ENCODE results near the gene LIMCH1. TPM values are rescaled to one million over a fixed set of nuclear protein-coding genes. Genes with fewer than 3 reads are reported as not detected.

Gene LIMCH1
- total RNA-seq, 1 donor from 2014 or later, result 53.8 TPM

DNA sequence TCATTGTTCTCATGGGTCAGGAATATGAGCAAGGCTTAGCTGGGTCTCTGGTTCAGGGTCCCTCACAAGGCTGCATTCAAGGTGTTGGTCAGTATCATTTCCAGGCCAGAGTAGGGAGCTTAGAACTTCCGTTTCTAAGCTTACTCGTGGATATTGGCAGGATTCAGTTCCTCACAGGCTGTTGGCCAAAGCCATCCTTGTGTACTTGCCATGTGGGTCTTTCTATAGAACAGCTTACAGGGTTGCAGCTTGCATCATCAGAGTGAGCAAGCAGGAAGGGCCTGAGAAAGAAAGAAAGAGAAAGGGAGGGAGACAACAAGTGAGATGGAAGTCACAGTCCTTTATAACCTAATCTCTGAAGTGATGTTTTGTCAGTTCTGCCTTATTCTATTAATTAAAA lies 5.1 kb upstream of the LIMCH1 start:
- DNase-seq, result peak; percentile 21

GRCh38 chr4:41533680-41534079 lies 4.3 kb upstream of the LIMCH1 start:
- DNase-seq, result no peak

DNA sequence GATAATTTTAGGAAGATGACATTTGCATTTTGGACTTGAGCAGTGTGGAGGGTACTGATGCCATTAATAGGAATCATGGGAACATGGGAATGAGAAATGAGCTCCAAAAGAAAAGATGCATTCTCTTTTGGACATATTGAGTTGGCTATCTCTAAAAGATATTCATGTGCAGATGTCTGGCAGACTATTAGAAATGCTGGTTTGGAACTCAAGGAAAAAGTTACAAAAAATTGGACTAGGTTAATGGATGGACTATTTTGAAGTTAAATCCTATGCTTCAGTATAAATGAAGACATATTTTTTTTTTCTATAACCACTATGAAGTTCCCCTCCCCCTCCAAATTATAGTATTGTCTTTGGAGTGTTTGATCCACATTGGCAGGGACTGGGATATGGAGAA lies 3.6 kb upstream of the LIMCH1 start:
- no peak for DNase-seq

GRCh38 chr4:41535911-41536371 lies 2.0 kb upstream of the LIMCH1 start:
- DNase-seq, result peak; percentile 92

DNA sequence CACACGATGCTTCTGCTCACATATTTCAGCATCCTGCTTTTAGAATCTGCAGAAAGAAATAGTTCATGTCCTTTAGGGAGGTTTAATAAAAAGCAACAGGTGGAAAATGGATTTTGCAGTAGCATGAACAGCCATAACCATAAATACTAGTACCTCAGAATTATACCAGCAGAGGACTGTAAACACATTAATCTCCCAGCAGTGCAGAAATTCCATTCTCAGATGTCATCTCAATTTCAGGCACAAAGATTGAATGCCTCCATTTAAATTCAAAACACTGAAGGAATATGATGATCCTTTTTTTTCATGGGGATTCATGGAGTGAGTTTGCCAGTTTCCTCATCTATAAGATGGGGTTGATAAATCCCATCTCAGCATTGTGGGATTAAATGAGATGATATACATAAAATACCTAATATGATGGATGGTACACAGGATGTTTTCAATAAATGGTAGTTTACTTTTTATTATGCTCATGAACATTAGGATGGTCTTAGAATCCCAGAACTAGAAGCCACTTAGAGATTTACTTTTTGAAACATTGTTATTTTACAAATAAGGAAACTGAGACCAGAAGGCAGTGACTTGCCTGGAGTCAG lies 566 bp upstream of the LIMCH1 start:
- DNase-seq, result peak; percentile 21

DNA sequence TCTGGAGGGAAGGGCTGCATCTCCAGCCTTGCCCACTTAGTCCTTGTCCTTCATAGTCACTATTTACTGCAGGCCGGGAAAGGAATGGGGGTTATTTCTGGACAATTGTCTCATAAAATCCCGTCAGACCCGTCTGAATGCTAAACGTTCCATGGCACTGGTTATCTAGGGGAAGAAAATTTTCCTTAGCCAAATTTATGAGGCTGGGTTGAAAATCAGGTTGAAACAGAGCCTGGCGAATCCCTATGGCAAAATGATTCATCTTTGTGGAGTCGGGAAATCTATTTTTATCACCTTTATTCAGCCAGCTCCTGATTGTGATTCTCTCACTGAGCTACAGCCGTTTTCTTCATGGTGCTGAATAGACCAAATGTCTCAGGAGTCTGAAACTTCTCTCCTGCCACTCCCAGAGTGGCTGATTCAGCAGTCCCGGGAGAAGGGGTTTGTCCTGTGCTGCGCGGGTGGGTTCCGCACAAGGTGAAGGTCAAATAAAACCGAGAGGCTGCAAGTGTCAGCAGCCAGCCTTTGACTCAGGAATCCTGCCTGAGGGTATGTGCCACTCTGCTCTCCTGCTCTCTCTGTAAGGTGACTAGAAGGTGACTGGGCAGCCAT lies 1.0 kb downstream of the LIMCH1 start:
- peak; percentile 71 for DNase-seq

- peak; percentile 10 for DNase-seq
These were observed 1.8 kb downstream of the LIMCH1 start for GRCh38 chr4:41539711-41540110.

DNA sequence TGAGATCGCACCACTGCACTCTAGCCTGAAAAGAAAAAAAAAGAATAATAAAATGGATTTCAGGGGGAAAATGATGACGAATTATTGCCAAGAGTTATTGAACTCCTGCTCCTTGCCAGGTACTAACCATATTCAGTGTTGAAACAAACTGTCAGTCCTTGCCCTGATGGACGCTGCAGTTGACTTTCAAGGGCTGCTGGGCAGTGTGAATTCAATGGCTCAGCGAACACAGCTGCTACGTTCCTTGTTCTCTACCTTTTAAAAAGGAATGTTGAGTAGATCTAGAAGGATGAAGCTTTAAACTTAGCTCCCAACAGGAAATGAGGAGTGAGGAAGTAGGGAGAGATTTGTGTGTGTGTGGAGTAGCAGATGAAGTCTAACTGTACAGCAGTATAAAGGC lies 2.7 kb downstream of the LIMCH1 start:
- DNase-seq, result no peak

GRCh38 chr4:41541687-41542094 lies 3.7 kb downstream of the LIMCH1 start:
- no peak for DNase-seq

DNA sequence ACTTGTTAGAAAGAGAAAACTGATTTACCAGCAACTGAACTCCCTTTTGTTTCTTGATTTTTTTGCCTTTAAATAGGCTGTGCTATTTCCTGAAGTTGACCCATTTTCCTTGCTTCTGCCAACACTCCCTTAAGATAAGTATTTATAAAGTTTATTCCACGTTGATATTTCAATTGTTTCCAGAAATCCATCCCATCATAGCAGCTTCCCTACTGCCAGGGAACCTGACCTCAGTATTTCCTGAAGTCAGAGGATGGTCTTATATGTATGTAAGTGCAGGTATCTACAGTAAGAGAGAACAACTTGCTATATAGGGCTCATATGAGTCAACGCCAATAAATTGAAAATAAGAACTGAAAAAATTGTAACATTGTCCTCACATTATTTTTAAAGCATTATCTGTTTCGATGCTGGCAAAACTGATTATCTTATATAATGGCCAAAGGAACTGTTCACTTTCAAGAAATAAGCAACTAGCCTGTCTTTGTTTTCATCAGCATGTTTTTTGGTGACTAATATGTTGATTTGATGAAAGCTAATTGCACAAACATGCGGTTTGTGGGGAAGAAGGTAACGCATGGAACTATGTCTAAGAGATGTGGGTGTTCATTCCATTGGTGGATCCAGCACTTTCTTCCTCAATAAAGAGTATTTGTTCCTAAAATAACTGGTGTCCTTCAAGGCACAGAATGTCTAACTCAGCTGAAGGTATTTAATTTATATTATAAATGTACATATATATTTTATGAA lies 4.7 kb downstream of the LIMCH1 start:
- DNase-seq, result peak; percentile 63

- DNase-seq, result peak; percentile 68
These were observed 7.3 kb downstream of the LIMCH1 start for GRCh38 chr4:41545238-41545637.

DNA sequence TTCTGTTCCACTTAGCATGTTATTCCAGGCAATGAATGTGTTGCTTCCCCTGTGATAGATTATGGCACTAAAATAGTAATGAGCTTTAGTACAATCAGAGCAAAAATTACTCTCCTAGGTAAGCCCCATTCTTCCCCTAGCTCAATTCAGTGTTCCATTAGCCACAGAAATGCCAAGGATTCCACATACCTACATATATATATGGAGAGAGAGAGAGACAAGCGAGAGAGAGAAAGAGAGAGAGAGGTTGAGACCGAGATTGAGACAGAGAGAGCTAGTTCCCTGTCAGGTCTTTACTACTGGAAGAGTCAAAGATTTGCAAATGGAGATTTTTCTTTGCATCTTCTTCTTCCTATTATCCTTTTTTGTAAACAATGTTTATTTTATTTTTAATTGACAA lies 8.7 kb downstream of the LIMCH1 start:
- no peak for DNase-seq

DNA sequence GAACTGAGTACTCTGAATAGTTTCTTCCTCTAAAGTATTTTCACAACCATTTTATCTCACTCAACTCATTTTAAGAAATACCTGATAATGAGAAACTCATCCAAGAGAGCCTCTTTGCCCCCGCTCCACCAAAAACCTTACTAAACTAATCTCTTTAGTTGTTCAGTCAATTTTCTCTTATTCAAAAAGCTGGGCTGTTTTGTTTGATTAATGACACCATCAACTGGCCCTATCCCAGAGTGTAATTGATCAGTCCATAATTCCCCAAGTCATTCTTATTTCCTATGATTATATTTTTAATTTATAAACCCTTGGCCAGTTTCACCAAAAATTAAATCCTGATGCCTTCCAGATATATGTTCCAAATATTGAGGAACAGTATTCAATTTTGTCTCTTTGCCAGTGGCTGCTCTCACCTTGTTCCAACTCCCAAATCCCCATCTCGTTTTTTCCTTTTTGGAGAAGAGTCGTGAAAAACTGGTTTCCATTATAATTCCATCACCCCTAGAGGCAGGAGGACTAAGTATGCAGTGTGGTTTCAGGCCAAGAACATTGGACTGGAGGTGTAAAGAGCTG lies 10.4 kb downstream of the LIMCH1 start:
- no peak for DNase-seq

GRCh38 chr4:41549478-41549877 lies 11.5 kb downstream of the LIMCH1 start:
- no peak for DNase-seq

- DNase-seq, result peak; percentile 77
These were observed 12.4 kb downstream of the LIMCH1 start for GRCh38 chr4:41550308-41550707.

GRCh38 chr4:41551536-41551935 lies 13.6 kb downstream of the LIMCH1 start:
- no peak for DNase-seq

GRCh38 chr4:41554905-41555304 lies 16.9 kb downstream of the LIMCH1 start:
- DNase-seq, result no peak

DNA sequence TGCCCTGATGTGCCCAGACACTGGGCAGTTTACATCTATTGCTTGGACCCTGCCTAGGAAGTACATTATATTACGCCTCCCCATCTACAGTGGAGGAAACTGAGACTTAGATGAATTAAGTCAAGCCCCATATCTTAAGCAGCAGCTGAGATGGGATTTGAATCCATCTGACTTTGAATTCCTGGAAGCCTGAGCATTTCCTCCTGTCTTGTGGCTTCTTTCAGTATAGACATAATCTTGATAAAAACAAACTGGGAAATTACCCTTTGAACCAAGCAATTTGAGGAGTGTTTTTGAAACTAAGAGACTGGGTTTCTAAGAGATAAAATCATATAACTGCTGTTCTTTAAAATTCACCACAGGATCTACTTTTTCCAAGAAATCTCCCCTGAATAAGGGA lies 18.6 kb downstream of the LIMCH1 start:
- DNase-seq, result peak; percentile 32

DNA sequence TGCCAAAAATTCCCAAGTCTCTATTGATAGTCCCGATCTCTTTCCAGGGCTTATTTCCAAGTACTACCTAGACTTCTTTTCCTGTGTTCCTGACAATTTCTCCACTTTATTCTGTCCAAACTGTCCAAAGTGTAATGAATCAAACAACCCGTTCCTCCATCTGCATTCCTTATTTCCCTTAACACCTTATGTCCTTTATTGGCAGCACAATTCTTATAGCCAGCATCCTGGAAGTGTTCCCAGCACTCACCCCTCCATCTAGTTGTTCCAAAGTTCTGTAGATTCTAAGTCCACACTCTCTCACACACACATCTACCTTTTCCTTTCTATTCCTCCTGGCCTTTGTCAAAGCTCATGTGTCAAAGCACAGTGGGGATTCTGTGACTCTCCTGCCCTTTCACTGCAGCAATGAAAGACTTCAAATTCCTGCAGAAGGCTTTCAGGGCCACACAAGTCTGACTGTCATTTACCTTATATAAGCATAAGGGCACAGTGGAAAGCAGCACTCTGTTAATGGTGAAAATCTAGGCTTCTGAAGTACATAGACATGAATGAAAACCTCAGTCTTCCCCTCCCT lies 22.1 kb downstream of the LIMCH1 start:
- no peak for DNase-seq

DNA sequence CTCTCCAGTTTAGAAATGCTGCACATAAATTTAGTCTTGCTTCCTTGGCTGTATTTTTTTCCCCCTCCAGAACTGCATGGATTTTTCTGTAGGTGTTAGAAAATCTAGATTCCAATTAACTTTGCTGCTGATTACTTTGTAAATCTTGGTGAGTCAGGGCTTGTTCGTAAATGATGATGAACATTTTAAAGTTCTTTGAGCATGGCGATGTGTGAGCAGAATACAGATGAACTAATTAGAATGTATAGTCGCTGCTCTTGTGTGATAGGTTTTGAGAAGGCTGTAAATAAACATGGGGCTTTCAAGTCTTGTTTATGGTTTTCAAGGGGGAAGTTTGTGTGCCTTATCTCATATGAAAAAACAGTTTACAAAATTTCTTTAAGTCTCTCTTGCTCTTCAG lies 23.3 kb downstream of the LIMCH1 start:
- no peak for DNase-seq

DNA sequence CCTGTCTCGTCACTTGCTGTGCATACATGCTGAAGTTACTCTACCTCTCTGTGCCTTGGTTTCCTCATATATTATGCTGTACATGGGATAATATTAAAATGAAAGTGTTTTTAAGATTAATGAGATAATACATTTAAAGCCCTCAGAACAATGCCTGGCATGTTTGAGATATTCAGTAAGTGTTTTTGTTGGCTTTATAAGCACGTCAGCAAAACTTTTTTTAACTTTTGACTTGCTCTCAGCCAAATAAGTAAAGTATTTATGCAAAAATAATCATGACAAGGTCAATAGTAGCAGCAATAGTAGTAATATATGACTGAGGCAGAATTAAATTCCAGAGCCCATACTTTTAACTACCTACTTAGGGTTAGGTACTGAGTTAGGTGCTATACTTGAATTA lies 29.2 kb downstream of the LIMCH1 start:
- DNase-seq, result peak; percentile 15

DNA sequence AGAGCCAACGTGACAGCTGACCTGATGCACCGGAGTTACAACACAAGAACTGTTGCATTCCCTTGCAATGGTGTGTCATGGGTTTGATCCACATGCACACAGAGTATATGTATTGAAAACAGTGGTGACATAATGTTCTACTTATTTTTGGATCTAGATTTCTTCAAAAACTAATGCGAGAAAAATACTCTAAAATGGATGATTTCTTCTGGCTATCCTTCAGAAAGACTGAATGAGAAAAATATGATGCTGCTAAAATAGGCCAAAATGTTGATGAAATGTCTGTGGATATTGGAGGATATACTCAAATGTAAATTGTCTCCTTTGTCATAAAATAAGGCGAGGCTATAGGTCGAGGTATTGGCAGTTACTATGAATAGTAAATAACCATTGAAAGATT lies 30.4 kb downstream of the LIMCH1 start:
- DNase-seq, result no peak

DNA sequence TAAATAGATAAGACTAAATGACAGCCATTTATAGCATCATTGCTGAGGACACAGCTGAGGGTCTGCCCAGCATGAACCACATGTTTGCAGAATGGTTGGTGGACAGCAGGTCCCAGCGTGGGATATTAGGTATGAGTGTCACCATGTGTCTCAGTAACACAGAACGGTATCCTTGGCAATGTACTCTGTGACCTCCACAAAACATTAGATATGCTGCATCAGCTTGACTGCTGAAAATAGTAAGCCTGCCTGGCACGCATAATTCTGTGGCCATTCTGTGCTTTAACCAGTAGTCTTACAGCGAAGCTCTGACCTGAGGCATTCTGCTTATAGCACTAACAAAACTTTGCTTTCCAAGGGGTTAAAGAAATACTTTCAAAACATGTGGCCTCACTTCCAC lies 32.0 kb downstream of the LIMCH1 start:
- no peak for DNase-seq
